ENCODE measurements around the gene GRAMD1B.
A peak's percentile ranks its signal among the peaks of the same experiment; 100 is the strongest.
"Not testable (repeated sequence)": the region's sequence is repeated elsewhere in the genome, so short reads cannot be mapped to it uniquely, and the experiment has no call there.

Gene GRAMD1B

DNA sequence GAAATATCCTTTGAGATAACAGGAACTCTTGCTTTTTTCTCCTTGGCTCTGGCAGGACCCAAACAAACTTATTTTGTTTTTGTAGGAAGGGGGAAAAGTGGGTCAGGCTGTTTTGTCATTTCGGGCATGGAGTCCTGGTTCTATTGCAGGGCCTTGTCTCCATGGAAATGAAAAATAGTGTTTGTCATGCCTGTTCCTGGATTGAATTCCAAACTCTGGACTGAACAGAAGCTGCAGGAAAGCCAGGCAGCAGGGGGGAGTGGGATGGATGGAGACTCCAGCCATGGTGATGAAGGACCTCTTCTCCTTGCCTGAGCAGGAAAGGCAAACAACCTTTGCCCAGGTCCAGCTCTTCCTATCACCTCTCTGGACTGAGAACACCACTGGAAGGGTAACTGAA lies 137.4 kb downstream of the GRAMD1B start:
- DNase-seq (ENCODE audit: low read depth in 2 of 2), result no peak

DNA sequence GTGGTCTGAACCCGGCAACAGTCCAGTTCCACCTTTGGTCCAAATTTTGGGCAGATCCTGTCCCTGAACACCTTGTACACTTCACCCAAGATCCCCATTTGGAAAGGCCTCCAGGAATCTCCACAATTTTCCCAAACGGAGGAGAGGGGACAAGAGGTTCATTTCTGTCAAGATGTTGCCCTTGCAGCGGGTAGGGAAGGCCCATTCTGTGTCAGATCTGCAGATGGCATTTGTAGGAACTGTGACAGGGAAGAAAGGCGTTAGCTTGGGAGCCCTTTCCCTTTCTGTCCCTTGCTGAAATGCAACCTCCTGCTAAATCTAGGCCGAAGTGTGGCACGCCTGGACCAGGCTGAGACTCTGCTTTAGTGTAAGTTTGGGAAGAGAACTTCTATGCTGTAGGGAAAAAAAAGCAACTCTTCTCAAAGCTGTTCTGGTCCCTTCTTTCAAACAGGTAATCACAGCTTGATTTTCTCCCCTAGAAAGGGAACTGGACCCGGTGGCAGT lies 138.3 kb downstream of the GRAMD1B start:
- DNase-seq (ENCODE audit: low read depth in 2 of 2), result no peak

GRCh38 chr11:123569393-123569792 lies 139.3 kb downstream of the GRAMD1B start:
- no peak for DNase-seq (ENCODE audit: low read depth in 2 of 2)

- DNase-seq (ENCODE audit: low read depth in 2 of 2), result no peak
Measured at GRCh38 chr11:123570939-123571580, 141.0 kb downstream of the GRAMD1B start.

GRCh38 chr11:123572791-123573190 lies 142.7 kb downstream of the GRAMD1B start:
- DNase-seq (ENCODE audit: low read depth in 2 of 2), result not testable (repeated sequence)

DNA sequence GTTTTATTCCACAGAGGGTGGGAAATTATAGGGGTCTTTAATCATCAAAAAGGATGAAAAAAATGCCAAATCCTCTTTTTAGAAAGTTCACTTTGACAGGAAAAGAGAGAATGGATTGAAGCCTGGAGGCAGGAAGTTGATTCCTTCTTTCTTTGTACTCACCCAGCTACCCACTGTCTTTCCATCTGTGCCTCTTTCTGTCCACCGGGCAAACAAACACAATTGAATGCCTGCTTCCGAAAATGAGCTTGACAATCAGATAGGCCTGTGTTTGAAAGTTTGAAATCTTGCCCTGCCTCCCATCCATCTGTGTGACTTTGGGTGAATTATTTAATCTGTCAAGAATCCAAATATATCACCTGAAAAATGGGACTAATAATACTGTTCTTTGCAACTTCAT lies 143.2 kb downstream of the GRAMD1B start:
- DNase-seq (ENCODE audit: low read depth in 2 of 2), result no peak

DNA sequence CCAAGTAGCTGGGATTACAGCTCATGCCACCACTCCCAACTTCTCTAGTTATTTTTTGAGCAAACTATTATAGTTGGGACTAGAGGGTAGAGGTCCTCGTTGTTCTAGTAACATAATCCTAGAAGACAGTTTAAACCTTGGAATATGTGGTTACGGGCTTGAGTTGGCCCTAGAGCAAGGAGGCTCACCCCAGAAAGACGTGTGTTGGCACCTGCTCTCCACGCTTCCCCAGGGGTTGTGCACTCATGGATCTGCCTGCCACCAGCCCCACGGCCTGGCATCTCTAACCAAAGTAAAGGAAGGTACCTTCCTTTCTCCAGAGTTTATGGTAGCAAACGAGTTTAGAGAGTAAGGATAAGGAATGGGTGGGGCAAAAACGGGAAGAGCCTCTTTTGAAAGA lies 145.4 kb downstream of the GRAMD1B start:
- no peak for DNase-seq (ENCODE audit: low read depth in 2 of 2)

DNA sequence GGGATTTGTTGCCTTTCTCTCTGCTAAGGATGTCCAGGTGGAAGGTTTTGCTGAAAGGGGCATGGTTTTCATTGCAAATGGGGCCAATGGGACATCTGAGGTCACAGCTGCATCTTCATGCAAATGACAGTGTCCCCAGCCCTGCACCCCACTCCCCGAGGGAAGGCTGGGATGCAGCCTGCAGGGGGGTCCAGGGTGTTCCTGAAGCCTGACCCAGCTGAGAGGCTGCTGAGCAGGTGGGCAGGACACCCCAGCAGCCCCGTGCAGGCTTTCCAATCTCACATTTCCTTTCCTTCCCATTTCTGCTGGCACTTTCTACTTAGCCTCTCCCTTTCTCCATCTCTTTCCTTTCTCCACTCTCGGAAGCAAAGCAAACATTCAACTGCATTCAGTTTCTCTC lies 146.0 kb downstream of the GRAMD1B start:
- no peak for DNase-seq (ENCODE audit: low read depth in 2 of 2)

DNA sequence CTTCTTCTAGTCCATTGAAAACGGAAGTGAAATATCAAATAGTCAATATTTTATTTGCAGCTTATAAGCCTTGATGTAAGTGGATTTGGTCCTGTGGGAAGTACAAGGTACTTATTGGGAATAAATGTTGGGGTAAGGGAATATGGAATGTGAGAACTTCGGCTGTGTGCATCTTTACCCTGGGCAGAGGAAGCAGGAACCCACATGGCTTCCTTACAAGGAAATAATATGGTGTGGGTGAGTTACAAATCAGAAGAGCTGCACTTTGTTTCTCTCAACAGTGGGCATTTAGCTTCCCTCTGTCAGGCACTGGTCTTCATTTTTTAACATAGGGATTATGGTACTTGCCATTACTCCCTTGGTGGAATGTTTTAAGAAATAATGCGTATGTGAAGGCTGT lies 146.4 kb downstream of the GRAMD1B start:
- DNase-seq (ENCODE audit: low read depth in 2 of 2), result no peak

DNA sequence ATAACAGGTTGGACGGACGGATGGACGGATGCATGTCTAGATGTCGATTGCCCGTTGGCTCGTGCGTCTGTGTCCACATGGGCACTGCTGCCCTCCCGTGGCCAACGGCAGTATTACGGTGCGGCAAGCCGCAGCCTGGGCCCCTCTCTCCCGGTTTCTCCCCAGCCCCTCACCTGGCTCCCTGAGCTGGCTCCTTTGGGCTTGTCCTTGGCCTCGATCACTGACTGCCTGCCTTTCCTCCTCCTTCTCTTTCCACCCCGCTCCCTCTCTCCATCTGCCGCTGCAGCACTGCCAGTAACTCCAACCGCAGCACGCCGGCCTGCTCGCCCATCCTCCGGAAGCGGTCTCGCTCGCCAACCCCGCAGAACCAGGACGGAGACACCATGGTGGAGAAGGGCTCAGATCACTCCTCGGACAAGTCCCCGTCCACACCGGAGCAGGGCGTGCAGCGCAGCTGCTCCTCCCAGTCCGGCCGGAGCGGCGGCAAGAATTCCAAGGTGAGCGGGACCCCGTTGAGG lies 147.1 kb downstream of the GRAMD1B start:
- peak; percentile 30 to 47 for DNase-seq (ENCODE audit: low read depth in 2 of 2)

- DNase-seq (ENCODE audit: low read depth in 2 of 2), result no peak
Measured at GRCh38 chr11:123578778-123579481, 148.9 kb downstream of the GRAMD1B start.

DNA sequence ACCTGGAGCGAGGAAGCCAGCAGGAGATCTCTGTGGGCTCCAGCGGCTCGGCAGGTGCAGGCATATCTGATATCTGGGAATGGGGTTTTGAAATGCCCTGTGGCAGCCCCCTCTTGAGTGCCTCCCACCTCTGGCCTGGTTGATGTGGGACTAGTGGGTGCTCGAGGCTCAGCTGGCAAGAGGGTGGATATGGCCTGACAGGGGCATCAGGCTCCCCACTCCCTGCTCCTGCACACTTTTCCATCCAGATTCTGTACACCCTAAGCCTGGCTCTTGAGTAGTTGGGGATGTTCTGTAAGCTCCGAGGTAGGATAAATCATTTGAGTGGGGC lies 149.4 kb downstream of the GRAMD1B start:
- DNase-seq (ENCODE audit: low read depth in 2 of 2), result no peak

- DNase-seq (ENCODE audit: low read depth in 2 of 2), result no peak
Measured at GRCh38 chr11:123580137-123580536, 150.1 kb downstream of the GRAMD1B start.

DNA sequence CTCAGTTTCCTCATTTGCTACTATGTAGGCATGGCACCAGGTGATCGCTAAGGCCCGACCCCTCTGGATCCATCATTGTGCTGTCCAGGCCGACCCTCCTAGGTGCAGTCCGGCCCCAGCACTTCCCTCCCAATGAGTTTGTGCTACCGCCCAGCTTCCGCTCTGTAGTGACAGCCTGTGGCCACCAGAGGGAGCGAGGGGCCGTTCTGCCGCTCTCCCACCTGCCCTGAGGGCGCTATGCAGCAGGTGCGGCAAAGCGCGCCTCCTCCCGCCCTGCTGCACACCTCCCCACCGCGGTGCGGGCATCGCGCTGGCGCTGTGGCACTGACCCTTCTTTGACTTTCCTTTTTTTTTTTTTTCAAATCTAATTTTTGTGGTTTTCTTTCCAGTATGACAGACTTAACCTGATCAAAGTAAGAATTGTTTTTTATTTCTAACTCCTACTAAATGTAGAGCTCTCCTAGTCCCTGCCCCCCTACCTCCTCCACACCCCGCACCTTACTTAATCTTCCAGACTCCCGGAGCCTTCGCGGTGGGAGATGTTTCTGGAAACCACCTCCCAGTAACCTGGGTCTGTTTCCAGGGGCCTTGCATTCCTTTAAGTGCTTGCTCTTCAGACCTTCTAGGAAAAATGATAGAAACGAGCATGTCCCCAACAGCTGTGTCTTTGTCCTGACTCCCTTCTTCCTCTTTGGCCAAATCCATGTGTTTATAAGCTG lies 150.6 kb downstream of the GRAMD1B start:
- DNase-seq (ENCODE audit: low read depth in 2 of 2), result peak; percentile 20 to 34

DNA sequence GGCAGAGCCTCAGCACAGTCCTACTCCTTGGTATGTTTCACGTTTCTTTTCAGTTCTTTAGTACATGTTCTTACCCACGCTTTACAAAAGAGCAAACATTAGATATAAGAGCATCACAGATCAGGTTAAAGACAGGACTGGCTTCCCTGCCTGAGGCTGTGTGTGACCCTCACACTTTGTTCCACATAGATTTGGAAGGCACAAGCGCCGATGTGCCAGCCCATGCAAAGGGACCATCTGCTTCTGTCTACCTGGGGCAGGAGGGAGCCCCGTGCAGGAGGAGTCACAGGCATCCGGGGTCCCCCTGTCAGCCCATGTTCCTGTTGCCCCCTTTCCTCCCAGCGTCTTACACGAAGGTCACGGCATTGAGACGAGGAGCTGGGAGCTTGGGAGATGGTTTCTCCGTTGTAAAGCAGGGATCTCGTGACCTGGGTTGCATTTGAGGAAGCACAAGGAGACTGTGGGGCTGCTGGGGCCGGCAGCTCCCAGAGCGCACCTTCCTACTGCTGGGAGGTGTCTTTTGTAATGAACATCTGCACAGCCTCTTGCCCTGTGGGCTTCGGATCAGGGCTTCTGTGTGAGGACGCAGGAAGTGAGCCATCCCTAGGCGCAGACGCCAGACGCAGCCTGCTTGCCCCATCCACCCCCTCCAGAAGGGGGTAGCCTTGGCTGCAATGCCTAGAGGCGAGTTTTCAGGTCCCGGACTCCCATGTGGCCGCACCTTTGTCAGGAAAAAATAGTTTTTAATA lies 151.8 kb downstream of the GRAMD1B start:
- DNase-seq (ENCODE audit: low read depth in 2 of 2), result no peak

DNA sequence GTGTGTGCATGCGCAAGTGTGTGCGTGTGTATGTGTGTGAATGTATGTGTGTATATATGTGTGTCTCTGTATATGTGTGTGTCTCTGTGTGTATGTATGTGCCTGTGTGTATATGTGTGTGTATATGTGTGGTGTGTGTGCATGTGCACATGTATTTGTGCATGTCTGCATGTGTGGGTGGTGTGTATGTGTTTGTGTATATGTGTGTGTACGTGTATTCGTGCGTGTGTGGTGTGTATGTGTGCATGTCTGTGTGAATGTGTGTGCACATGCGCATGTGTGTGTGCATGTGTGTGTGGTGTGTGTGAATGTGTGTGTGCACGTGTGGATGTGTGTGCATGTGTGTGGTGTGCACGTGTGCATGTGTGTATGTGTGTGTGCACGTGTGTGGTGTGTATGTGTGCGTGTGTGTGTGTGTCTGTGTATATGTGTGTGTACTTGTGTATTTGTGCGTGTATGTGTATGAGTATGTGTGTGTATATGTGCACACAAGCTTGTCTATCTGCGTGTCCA lies 153.0 kb downstream of the GRAMD1B start:
- DNase-seq (ENCODE audit: low read depth in 2 of 2), result no peak

DNA sequence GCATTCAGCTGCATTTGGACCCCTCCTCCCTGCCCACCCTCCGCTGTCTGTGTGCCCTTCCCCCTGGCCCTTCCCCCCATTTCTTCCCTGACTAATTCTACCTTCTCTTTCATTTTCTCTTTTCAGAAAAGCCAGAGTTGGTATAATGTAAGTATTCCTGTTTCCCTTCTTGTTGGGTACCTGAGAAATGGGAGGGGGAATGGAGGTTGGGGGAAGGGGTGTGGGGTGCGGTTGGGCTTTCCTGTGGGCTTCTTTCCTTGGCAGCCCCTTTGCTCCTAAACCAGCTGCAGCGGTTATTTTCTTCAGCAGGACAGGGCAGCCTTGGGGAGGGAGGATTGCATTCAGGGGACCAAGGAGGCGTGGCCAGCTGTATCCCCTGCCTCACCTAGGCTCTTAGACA lies 154.1 kb downstream of the GRAMD1B start:
- no peak for DNase-seq (ENCODE audit: low read depth in 2 of 2)

GRCh38 chr11:123584737-123585136 lies 154.7 kb downstream of the GRAMD1B start:
- DNase-seq (ENCODE audit: low read depth in 2 of 2), result no peak

DNA sequence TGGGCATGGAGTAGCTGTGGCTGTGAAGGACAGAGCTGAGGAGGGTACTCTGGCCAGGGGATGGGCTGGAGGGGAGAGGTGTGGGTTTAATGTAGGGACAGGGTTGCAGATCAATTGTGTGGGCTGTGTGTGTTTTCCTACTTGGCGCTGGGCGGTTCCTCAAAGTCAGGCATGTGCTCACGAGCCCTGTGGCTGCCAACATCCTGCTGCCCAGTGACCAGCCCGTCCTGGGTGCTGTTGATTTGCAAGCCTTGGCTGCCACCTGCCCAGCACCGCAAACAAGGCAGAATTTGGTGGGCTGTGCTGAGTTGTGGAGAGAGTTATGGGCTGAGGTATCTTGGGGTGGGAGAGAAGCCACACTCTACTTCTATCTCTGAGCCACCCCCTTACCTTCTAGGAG lies 155.1 kb downstream of the GRAMD1B start:
- DNase-seq (ENCODE audit: low read depth in 2 of 2), result no peak

- DNase-seq (ENCODE audit: low read depth in 2 of 2), result no peak
Measured at GRCh38 chr11:123585706-123586105, 155.6 kb downstream of the GRAMD1B start.

- DNase-seq (ENCODE audit: low read depth in 2 of 2), result no peak
Measured at GRCh38 chr11:123586568-123586967, 156.5 kb downstream of the GRAMD1B start.

DNA sequence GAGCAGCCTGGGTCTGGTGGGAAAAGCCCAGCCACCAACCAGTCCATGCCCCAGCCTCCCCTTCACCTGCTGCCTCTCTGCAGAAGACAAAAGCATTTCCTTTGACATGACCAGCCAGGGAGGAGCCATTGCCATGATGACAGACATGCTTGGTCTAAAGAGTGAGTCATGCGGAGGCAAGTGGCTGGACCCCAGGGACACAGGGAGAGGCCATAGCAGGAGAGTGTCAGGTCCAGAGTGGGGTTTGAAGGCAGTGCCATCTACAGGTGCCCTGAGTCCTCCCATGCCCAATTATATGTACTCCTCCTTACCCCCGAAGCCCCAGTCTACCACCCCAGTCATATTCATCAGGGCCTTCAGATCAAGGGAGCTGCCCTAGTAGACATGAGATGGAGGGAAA lies 157.0 kb downstream of the GRAMD1B start:
- no peak for DNase-seq (ENCODE audit: low read depth in 2 of 2)
